GM12801 (cell line): Measurements from ENCODE around the gene SETDB1.

Experiments used
- CTCF ChIP-seq: IDR thresholded peaks from one replicate; pipeline ENCODE4 v1.5.1; 2011; ENCODE audit warnings: control low read depth; ENCODE audit not compliant: insufficient read length; ENCODE audit errors: extremely low read depth

Gene SETDB1

GRCh38 chr1:150902346-150902745, 23.8 kb upstream of the SETDB1 start:
- TF ChIP-seq CTCF: no peak

- TF ChIP-seq CTCF: no peak
Observed at GRCh38 chr1:150902751-150903150, 23.4 kb upstream of the SETDB1 start.

DNA sequence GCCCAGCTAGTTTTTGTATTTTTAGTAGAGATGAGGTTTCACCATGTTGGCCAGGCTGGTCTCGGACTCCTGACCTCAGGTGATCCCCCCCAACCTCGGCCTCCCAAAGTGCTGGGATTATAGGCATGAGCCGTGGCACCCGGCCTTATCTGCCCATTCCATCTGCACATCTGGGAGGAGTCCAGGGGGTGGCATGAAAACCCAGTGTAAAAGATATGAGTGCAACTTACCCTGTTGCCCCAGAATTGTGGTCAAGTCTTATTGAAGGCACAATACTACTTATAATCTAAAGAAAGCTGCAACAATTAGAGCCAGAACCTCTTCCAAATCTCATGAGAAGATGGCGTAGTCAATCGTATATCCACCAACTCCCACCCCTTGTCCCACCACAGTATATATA, 20.9 kb upstream of the SETDB1 start:
- TF ChIP-seq CTCF: no peak

DNA sequence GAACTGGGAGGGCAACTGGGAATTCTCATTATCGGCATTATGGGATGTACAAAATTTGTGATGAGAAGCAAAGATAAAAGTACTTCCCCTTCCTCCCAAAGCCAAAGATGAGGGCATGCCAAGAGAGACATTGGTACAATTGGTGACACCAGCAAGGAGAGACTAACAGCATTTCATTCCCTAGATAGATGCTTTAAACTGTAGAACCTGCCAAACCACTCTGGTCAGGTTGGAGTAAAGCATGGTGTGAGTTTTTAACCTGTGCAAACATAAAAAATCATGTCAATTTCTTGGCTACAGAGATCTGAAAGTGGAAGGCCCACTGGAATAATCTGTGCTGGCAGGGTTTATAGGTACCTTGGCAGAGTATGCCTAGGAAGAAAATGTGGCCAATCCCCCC, 19.8 kb upstream of the SETDB1 start:
- no peak for TF ChIP-seq CTCF

- no peak for TF ChIP-seq CTCF
Observed at GRCh38 chr1:150906813-150907212, 19.4 kb upstream of the SETDB1 start.

DNA sequence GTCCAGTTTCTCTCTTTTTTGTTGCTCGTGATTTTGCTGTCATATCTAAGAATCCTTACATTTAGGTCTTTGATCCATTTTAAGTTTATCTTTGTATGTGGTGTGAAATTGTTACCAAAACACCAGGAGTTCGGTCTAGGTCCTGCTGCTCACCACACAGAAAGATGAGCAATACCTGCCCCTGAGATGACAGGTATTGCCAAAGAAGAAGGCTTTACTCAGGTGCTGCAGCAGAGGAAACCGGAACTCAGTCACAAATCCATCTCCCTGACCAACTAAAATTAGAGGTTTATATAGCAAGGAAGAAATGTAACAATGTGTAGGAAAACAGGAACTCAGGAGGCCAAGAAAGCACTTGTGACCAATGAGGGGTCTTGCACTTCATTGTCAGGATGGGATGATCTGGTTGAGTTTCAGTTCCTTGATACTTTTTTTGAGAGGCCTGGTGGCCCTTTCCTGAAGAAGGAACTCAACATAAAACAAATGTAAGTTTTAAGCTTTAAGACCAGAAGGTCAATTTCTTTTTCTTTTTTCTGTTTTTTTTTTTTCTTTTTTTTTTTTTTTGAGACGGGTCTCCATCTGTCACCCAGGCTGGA, 16.5 kb upstream of the SETDB1 start:
- TF ChIP-seq CTCF: no peak

- no peak for TF ChIP-seq CTCF
Observed at GRCh38 chr1:150912623-150913022, 13.5 kb upstream of the SETDB1 start.

GRCh38 chr1:150917387-150917786, 8.8 kb upstream of the SETDB1 start:
- no peak for TF ChIP-seq CTCF
